Measurements from ENCODE around the gene FILIP1L. TPM values are rescaled to one million over a fixed set of nuclear protein-coding genes. Genes with fewer than 3 reads are reported as not detected.
A peak's percentile ranks its signal among the peaks of the same experiment; 100 is the strongest.

Gene FILIP1L
- total RNA-seq, 4 donors from 2014 or later: 26.7 to 46.3 (median 30.8) TPM

DNA sequence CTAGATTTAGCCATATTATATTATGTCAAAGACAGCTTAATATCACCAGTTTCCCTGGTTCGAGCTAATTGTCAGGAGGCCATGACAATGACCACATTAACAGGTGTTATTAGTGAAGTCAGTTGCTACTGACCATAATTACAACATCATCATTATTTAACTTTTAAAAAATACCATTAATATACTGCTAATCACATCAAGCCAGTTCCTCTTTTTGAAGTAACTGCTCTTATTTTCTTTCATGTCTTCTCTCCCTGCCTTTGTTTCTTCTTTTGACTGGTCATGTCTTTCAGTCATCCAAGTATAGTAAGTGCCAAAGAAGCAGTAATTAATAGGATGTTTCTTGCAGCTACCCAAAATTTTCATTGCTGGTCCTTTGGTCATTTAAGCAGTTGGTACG is 235.0 kb downstream of the FILIP1L start:
- H3K4me3 ChIP-seq: no peak overlapping the region
- no peaks in the 10 kb centered on the region for H3K36me3 ChIP-seq
- no peaks in the 10 kb centered on the region for H3K9me3 ChIP-seq
- 95 to 100% methylated on average over 2 of the region's 2 CpGs for WGBS, 2 donors
- TF ChIP-seq, protein P1, sequence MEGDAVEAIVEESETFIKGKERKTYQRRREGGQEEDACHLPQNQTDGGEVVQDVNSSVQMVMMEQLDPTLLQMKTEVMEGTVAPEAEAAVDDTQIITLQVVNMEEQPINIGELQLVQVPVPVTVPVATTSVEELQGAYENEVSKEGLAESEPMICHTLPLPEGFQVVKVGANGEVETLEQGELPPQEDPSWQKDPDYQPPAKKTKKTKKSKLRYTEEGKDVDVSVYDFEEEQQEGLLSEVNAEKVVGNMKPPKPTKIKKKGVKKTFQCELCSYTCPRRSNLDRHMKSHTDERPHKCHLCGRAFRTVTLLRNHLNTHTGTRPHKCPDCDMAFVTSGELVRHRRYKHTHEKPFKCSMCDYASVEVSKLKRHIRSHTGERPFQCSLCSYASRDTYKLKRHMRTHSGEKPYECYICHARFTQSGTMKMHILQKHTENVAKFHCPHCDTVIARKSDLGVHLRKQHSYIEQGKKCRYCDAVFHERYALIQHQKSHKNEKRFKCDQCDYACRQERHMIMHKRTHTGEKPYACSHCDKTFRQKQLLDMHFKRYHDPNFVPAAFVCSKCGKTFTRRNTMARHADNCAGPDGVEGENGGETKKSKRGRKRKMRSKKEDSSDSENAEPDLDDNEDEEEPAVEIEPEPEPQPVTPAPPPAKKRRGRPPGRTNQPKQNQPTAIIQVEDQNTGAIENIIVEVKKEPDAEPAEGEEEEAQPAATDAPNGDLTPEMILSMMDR (IDR thresholded peaks at IDR 0.05): no peak
- TF ChIP-seq POLR2A (IDR thresholded peaks at IDR 0.05) (no peak), EP300 (IDR thresholded peaks at IDR 0.05) (no peak)
- peaks cover 0 to 50% (median 6%) of the 10 kb centered on the region in 4 donors for H3K4me1 ChIP-seq
- no peaks in the 10 kb centered on the region for H3K27me3 ChIP-seq
- peak overlapping the region in 1 of 4 donors; percentile 90 for H3K27ac ChIP-seq
- no peak for DNase-seq (ENCODE audit: low spot score in 2 of 2)

DNA sequence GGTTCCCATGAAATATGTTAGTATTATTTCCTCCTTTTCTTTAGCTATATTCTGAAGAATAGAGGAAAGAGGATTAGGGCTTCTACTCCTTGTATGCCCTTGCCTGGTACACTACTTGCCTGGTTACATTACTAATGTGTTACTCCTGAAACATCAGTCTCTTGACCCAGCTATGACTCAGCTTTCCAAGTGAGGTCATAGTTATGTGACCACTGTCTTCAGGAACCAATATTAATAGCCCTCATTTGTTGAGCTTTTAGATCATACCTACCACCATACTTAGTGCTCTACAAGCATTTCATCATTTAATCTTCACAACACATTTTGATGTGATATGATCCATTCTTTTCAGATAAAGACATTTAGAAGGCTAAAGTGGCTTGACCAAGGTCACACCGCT is 236.3 kb downstream of the FILIP1L start:
- Histone ChIP-seq H3K4me3 (no peak overlapping the region), H3K9me3 (no peaks in the 10 kb centered on the region), H3K4me1 (peaks cover 0 to 52% (median 6%) of the 10 kb centered on the region in 4 donors), H3K27ac (peak overlapping the region in 2 of 4 donors; percentile 90 to 97), H3K27me3 (no peaks in the 10 kb centered on the region), H3K36me3 (no peaks in the 10 kb centered on the region)
- TF ChIP-seq, protein P1 (IDR thresholded peaks at IDR 0.05): no peak
- peak in 1 of 2 donors; percentile 38 for TF ChIP-seq EP300 (IDR thresholded peaks at IDR 0.05)
- 100% methylated on average over 1 of the region's 1 CpG for whole genome bisulfite sequencing, 2 donors
- DNase-seq (ENCODE audit: low spot score in 2 of 2): no peak

DNA sequence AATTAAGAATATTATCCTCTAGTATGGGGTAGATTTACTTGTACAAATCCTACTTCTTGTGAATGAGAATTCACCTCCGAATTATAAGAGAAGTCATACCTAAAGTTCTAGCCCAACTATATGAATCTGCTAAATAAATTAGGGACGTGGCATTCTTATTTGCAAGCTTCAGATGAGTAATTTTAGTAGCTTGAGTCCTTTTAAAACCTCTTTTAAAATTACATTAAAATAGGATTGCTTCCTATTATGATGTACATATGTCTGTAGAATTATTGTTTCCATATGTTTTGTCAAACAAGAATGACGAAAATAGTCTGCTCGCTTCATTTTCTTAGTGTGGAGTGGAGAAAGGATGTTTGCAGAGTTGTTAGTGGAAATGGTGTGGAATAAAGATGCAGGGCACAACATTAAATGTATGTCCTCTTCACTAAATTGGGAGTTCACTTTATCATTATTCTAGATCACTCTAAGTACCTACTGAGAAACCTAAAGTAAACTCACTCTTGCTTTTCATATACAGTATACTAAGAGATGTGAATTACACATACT is 237.2 kb downstream of the FILIP1L start:
- peaks cover 0 to 51% (median 6%) of the 10 kb centered on the region in 4 donors for H3K4me1 ChIP-seq

DNA sequence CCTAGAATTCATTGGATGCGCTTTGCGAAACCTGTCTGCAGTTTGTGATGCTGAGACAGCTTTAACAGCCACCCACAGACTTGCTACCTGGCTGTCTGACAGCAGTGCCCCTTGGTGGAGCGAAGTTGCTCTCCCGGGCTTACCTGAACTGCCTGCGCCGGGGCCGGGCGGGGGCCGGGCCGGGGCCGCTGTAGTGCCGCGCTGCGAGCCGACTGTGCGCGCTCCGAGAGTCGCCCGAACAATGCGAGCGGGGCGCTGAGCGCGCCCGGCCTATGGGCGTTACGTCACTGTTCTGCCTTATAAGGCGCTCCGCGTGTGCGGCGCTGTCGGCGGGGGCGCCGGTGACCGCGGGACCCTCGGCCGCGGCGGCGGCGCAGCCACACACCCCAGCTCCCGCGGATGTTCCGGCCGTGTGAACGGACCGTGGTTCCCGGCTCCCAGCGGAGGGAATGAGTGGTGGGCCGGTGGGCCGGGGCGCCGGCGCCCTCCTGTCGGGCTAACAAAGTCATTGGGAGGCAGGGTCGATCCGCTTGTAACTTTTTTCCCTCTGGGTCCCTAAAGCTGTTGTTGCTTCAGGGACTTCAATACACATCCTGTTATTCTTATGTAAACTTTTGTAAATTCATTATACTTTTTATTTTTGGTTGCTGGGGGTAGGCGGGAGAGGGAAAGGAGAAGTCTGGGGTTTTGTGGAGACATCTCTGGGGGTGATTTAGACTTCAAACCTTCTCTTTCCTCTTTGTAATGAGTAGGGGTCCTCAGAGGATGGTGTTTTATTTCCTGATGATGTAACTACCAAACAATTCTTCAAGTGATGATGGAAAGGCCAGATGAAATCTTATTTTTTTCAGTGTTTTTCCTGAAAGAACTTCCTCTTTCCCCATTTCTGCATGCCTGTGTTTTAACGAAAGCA is 238.1 kb downstream of the FILIP1L start:
- Histone ChIP-seq H3K36me3 (no peaks in the 10 kb centered on the region), H3K27me3 (no peaks in the 10 kb centered on the region), H3K4me1 (peaks cover 0 to 54% (median 8%) of the 10 kb centered on the region in 4 donors), H3K4me3 (peak overlapping the region; percentile 55 to 81 (median 71)), H3K27ac (peak overlapping the region; percentile 78 to 97 (median 90)), H3K9me3 (no peaks in the 10 kb centered on the region)
- 3% methylated on average over 41 to 51 of the region's 63 CpGs for WGBS, 2 donors
- TF ChIP-seq EP300 (IDR thresholded peaks at IDR 0.05) (peak in 1 of 2 donors; percentile 87), POLR2A (IDR thresholded peaks at IDR 0.05) (peak; percentile 88 to 89)
- TF ChIP-seq, protein P1 (IDR thresholded peaks at IDR 0.05): peak in 2 of 5 experiments; percentile 21 to 40
- peak; percentile 60 to 61 for DNase-seq (ENCODE audit: low spot score in 2 of 2)

More for the DNA sequence above, 237.2 kb downstream of the FILIP1L start:
- Histone ChIP-seq H3K9me3 (no peaks in the 10 kb centered on the region), H3K36me3 (no peaks in the 10 kb centered on the region), H3K27ac (peak overlapping the region; percentile 78 to 97 (median 90)), H3K4me3 (peak overlapping the region in 2 of 4 donors; percentile 76 to 81), H3K27me3 (no peaks in the 10 kb centered on the region)
- no peak for DNase-seq (ENCODE audit: low spot score in 2 of 2)
- no peak for TF ChIP-seq POLR2A (IDR thresholded peaks at IDR 0.05)
- TF ChIP-seq, protein P1 (IDR thresholded peaks at IDR 0.05): no peak
- TF ChIP-seq EP300 (IDR thresholded peaks at IDR 0.05): no peak
- WGBS, 2 donors: 81 to 87% methylated on average over 4 of the region's 4 CpGs

DNA sequence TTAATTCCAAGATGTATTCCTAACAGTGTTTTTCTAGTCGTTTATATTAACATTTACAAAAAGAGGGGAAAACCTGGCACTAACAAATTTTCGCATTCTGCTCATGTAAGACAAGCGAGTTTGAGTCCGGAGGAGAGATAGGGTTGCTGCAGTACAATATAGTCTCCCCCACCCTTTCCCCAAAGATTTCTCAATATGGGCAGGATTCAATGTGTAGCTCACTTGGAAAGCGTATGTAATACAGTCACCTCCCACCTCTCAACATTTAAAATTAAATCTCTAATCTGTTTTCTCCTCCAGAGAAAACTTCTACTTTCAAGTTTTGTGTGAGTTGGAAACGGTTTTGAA is 238.7 kb downstream of the FILIP1L start:
- peak overlapping the region; percentile 55 to 81 (median 71) for H3K4me3 ChIP-seq
- TF ChIP-seq, protein P1 (IDR thresholded peaks at IDR 0.05): no peak
- TF ChIP-seq POLR2A (IDR thresholded peaks at IDR 0.05) (no peak), EP300 (IDR thresholded peaks at IDR 0.05) (no peak)
- H3K9me3 ChIP-seq: no peaks in the 10 kb centered on the region
- peak overlapping the region; percentile 78 to 97 (median 90) for H3K27ac ChIP-seq
- WGBS, 2 donors: 3 to 4% methylated on average over 6 of the region's 6 CpGs
- H3K27me3 ChIP-seq: no peaks in the 10 kb centered on the region
- DNase-seq (ENCODE audit: low spot score in 2 of 2): no peak
- no peaks in the 10 kb centered on the region for H3K36me3 ChIP-seq
- H3K4me1 ChIP-seq: peaks cover 0 to 55% (median 11%) of the 10 kb centered on the region in 4 donors
